CMK (cell line): ENCODE measurements around the gene MRPL34.
A peak's percentile ranks its signal among the peaks of the same experiment; 100 is the strongest.
"Not testable (repeated sequence)": the region's sequence is repeated elsewhere in the genome, so short reads cannot be mapped to it uniquely, and the experiment has no call there.

Experiments
- DNase-seq: peaks from one replicate; pipeline ENCODE4 v3.0.0-alpha.2; 2010; ENCODE audit warnings: low read depth

MRPL34 gene

GRCh38 chr19:17285415-17286135 lies 20.1 kb upstream of the MRPL34 start:
- DNase-seq: no peak

DNA sequence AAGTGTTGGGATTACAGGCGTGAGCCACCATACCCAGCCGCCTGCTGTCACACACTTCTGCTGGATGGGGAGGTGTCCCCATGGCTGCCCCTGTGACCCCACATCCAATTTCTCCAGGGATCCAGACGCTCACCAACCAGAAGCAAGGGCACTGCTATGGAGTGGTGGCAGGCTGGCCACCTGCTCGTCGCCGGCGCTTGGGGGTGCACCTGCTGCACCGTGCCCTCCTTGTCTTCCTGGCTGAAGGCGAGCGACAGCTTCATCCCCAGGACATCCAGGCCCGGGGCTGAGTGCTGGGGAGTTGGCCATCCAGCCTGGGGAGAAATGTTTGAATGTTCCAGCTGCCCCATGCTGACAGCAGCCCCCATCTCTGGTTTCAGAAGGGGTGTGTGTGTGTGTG lies 19.4 kb upstream of the MRPL34 start:
- DNase-seq: no peak

DNA sequence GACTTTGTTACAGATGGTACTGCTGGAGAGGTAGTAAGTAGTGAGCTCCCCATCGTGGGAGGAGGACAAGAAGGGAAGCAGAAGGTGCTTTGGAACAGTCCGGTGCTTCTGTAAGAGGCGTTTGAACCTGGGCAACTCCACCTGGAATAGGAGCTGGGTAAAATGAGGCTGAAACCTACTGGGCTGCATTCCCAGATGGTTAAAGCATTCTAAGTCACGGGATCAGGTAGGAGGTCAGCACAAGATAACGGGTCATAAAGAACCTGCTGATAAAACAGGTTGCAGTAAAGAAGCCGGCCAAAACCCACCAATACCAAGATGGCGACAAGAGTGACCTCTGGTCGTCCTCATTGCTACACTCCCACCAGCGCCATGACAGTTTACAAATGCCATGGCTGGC lies 18.9 kb upstream of the MRPL34 start:
- no peak for DNase-seq

GRCh38 chr19:17289489-17289888 lies 16.2 kb upstream of the MRPL34 start:
- DNase-seq: no peak

- DNase-seq: peak; percentile 56
Observed at GRCh38 chr19:17292301-17293074, 13.2 kb upstream of the MRPL34 start.

- no peak for DNase-seq
Observed at GRCh38 chr19:17293605-17294004, 12.1 kb upstream of the MRPL34 start.

DNA sequence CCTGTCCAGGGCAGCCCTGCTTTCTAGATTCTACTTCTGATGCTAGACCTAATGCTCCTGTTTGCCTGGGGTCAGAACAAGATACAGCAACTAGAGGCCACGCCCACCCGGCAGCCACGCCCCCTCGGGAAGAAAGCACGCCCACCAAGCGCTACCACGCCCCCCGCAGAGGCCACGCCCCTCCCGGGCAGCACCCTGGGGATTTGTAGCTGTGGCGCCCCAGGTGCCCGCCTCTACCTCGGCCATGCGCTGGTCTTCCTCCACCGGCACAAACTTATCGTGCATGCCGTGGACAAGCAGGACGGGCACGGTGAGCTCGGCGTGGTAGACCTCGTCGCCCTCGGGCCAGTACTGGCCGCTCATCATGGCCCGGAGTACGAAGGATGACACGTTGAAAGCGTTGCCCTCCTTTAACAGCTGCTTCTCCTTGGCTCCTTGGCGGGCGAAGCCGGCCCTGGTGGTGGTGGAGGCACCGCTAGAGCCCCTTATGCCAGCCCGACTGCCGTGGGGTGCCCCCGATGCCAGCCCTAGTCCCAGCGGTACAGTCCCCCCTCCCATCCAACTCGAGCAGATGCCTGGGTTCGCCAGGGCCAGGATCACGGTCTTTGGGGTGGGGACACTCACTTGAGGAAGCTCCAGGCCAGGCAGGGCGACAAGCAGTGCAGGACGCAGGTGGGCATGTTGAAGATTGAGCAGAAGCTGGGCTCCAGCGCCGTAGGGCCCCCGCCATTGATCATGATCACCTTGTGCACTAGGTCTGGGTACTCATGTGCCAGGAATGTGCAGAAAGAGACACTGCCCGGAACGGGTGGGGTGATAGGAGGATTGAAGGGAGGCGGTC lies 11.4 kb upstream of the MRPL34 start:
- no peak for DNase-seq

DNA sequence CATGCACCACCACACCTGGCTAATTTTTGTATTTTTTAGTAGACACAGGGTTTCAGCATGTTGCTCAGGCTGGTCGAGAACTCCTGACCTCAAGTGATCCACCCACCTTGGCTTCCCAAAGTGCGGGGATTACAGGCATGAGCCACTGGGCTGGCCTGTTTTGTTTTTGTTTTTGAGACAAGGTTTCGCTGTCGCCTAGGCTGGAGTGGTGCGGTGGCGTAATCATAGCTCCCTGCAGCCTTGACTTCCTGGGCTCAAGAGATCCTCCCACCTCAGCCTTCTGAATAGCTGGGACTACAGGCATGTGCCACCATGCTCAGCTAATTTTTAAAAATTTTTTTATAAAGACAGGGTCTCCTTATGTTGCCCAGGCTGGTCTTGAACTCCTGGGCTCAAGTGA lies 10.1 kb upstream of the MRPL34 start:
- not testable (repeated sequence) for DNase-seq

DNA sequence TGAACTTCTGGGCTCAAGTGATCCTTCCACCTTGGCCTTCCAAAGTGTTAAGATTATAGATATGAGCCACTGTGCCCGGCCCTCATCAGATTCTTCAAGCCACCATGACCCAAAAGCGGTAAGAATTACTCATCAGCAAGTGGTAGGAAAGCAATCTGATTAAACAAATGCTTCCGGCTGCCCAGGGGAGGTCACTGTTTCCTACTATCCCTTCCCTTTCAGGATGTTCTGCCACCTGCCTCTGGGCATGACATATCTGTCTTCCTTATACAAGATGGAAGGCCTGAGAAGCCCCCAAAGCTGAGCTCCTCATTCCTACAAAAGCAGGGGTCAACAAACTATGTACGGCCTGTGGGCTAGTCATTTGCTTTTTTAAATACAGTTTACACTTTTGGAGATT lies 9.4 kb upstream of the MRPL34 start:
- DNase-seq: no peak

DNA sequence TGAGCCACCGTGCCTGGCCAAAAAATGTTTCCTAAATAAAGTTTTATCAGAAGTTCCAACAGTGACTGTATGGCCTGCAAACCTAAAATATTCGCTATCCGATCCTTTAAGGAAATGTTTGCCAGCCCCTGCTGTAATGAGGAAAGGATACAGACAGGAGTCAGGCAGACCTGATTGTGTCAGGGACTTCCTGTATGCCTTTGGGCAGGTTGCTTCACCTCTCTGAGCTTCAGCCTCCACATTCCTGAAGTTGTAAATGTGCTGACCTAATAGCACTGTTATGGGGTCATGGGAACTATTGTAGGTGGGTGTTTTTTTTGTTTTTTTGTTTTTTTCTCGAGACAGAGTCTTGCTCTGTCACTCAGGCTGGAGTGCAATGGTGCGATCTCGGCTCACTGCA lies 8.7 kb upstream of the MRPL34 start:
- DNase-seq: no peak

- no peak for DNase-seq
Observed at GRCh38 chr19:17300992-17301619, 4.6 kb upstream of the MRPL34 start.

GRCh38 chr19:17302391-17303166 lies 3.1 kb upstream of the MRPL34 start:
- no peak for DNase-seq

DNA sequence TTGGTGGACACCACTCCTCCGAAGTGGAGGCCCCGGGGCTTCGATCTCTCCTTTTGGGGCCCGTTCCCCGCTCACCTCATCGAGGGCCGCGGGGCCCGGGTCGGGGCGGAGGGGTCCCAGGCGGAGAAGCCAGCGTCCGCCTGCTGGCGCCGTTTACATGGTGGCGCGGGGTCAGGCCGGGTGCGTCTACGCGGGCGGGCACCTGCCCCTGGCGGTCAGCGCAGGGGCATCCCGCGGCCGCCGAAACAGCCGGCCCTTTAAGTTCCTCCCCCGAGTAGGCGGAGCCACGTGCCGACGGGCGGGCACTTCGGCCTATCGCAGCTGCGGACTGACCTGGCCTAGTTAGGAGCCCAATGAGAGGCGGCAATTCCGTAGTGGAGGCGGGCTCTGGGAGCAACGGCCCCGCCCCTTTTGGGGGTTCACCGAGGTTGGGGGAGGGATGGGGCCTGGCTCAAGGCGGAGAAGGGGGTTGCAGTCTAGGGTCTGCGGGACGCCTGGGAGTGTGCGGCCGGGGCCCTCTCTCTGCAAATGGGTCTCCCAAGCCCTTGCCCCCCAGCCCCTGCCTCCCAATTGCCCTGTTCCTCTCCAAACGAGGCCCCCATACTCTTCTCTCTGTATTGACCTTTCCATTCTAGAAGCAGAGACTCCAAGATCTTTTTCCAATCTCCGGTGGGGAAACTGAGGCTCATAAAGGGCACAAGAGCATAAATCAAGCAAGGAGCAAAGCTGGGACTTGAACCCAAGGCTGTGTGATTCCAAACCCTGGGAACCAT lies 2.3 kb upstream of the MRPL34 start, which contains the start of gene ABHD8:
TSS of gene ABHD8 (minus strand) at position 259 of the 773 bp plus-strand sequence. CDS start 1,809 bp downstream, outside the sequence.
- peak; percentile 92 for DNase-seq

DNA sequence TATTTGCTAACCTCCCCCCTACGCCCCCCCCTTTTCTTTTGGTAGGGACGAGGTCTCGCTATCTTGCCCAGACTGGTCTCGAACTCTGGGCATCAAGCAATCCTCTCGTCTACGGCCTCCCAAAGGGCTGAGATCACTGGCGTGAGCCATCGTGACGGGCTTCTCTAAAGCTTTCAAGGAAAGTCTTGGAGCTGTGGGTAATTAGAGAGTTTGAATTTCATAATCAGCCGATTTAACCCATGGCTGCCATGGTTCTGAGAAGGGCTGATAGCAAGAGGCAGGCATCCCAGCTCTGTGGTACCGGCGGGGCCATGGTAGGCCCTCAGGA lies 1.8 kb upstream of the MRPL34 start:
- DNase-seq: no peak

GRCh38 chr19:17304386-17305215 lies 1.1 kb upstream of the MRPL34 start:
- DNase-seq: no peak

DNA sequence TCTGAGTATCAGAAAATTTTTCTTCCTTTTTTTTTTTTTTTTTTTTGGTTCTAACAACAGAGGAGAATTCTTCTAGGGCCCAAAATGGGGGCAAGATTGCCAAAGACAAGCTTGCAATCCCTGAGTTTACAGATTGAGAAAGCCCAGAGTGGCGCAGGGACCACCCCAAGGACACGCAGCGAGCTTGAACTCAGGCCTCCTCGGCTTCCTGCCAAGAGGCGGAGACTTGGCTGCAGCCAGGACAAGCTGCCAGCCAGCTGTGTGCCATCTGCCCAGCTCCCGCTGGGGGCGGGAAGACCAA lies 506 bp upstream of the MRPL34 start:
- no peak for DNase-seq

DNA sequence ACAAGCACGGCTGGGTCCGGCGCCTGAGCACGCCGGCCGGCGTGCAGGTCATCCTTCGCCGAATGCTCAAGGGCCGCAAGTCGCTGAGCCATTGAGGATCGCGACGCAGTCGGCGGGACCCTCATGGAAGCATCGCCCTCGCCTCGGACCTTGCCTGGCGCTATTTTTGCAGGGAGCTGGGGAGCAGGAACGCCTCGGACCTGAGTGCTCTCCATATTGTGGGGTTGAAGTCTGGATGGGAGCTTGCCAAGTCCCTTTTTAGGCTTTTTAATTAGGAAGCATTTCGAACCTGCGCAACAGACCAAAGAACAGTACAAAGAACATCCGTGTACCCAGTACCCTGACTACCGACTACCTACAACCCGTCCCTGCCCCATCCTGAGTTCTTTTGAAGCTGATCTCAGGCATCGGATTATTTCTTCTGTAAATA lies 628 bp downstream of the MRPL34 start:
- DNase-seq: no peak

- DNase-seq: no peak
Observed at GRCh38 chr19:17307876-17308377, 2.3 kb downstream of the MRPL34 start.

DNA sequence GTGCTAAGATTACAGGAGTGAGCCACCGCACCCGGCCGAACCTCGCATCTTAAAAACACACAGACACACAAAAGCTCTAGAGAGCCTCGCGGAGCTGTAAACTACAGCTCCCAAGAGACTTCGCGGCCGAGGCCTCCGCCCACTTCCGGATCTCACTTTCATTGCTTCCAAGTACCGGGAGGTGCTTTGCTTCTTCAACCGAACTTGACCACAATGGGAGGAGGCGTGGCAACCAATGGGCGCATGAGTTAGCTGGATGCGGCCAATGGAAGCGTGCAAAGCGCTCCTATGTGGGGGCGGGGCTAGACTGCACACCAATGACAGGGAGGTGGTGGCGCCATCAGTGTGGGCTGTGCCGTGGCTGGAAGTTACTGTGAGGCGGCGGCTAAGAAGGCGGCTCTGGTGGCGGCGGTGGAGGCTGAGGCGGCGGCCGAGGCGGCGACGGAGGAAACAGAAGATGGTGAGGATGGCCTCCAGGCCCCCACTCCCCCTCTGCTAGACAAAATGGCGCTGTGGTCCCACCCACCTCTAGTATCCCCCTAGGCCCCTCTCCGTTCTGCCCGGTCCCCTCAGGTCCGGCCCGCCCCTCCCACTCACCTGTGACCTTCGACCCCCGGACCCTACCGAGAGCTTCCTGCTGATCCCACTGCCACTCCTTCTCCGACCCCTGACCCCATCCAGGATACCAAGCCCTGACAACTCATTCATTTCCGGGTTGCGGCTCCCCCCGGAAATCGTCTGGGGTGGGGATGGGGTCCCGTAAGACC lies 3.7 kb downstream of the MRPL34 start, which contains the start of gene DDA1:
TSS of gene DDA1 (plus strand) at position 366 of the 767 bp plus-strand sequence. CDS start at position 458, 92 bp downstream.
- peak; percentile 98 for DNase-seq
